NCI-H128 (cell line): ENCODE measurements around the gene TSKU.
"Not testable (repeated sequence)": the region's sequence is repeated elsewhere in the genome, so short reads cannot be mapped to it uniquely, and the experiment has no call there.

Source experiments
- DNase-seq: peaks from one replicate; lab custom pipeline; 2025; ENCODE audit not compliant: unreplicated experiment; lab: John Stamatoyannopoulos, UW

The TSKU gene

GRCh38 chr11:76822406-76822805, 39.2 kb downstream of the TSKU start:
- DNase-seq: no peak

DNA sequence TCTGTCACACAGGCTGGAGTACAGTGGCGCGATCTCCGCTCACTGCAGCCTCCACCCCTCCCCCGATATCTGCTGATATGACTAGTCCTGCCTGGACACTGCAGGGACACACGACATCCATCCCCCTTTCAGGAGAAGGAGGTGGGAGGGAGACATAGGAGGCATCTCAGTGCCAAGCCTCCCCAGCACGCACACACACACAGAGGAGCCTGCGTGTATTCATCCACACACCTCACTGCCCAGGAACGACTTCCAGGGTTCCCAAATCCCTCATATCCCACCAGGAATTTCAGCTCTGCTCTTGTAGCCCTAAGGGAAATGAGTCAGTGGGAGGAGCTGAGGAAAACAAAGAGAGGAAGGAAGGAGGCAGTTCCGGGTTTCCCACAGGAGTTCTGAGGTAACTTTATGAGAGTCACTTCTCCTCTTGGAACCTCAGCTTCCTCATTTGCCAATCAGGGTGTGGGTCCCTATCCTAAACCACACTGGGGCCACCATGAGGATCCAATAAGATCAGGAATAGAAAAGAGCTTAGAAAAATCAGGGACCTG, 40.4 kb downstream of the TSKU start:
- no peak for DNase-seq

GRCh38 chr11:76824083-76824939, 41.2 kb downstream of the TSKU start:
- DNase-seq: no peak

- no peak for DNase-seq
Observed at GRCh38 chr11:76824980-76825725, 42.0 kb downstream of the TSKU start.

GRCh38 chr11:76825726-76826396, 42.7 kb downstream of the TSKU start:
- no peak for DNase-seq

- DNase-seq: not testable (repeated sequence)
Observed at GRCh38 chr11:76826508-76826907, 43.4 kb downstream of the TSKU start.

DNA sequence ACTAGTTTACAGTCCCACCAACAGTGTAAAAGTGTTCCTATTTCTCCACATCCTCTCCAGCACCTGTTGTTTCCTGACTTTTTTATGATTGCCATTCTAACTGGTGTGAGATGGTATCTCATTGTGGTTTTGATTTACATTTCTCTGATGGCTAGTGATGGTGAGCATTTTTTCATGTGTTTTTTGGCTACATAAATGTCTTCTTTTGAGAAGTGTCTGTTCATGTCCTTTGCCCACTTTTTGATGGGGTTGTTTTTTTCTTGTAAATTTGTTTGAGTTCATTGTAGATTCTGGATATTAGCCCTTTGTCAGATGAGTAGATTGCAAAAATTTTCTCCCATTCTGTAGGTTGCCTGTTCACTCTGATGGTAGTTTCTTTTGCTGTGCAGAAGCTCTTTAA, 43.8 kb downstream of the TSKU start:
- DNase-seq: not testable (repeated sequence)

DNA sequence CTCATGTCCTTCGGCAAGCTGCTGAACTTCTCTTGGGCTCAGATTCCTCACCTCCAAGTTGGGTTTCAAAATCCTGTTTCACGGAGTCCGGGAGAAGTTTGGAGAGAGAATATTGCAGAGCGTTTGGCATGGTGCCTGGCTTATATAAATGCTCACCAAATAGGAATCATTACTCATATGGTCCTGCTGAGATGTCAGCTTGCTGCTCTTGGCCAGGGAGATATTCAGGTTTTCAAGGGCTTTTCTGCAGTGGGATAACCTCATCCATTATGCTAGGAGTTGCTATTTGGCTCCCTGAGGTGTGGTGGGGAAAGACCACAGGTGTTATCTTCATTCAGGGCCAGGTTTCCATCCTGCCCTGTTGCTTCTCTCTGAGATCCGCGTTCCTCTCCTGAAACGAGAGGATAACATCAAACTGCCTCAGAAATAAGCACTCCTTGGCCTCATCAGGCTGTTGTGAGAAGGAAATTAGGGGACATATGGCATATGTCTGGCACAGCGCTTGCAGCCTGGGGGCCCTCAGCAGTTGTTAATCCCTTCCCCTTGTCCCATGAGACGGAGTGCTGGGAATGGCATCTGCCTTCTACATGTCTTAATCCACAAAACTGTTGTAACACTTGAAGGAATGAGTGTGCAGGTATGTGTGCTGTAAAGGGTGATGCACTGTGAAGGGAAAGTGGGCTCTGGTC, 47.6 kb downstream of the TSKU start:
- no peak for DNase-seq

GRCh38 chr11:76831686-76832310, 48.6 kb downstream of the TSKU start:
- DNase-seq: no peak

DNA sequence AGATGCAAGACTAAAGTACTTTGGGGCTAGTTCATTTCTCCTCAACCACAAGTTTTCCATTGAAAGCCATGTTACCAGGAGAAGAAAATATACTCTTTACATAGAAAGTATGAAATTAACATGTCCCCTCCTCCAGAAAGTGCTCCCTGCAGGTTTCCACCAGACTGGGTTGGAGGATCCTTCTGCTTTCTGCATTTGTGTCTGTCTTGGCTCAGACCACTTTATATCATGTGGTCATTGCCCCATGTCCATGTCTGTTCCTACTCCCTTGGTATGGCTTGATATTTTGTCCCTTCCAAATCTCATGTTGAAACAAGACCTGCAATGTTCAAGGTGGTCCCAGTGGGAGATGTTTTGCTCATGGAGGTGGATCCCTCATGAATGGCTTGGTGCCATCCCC, 49.2 kb downstream of the TSKU start:
- no peak for DNase-seq

GRCh38 chr11:76834151-76834550, 51.0 kb downstream of the TSKU start:
- no peak for DNase-seq

GRCh38 chr11:76835036-76835435, 51.9 kb downstream of the TSKU start:
- DNase-seq: no peak

DNA sequence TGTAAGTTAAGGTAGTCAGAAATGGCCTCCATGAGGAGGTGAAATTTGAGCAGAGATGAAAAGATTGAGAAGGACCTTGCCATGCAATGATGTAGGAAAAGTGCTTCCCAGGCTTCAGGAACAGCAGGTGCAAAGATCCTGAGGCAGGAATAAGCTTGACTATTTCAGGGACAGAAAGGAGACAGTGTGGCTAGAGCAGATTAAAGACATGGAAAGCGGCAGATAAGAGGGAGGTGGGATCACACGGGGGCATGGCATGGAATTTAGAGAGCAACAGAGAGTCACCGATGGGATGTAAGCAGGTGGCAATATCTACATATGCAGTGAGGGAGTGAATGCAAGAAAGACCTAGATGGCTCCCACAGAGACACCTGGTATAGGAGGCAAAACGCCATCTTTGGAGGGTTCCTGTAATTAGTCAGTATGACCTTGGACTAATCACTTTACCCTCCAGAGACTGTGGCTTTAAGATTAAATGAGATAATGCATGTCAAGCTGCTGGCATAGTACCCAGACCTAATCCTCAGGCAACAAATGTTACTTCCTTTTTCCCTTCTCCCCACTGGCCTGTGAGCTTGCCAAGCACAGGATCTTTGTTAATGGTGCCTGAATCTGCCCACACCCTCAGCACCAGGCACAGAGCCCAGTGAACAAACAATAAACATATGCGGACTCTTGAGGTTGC, 52.9 kb downstream of the TSKU start:
- no peak for DNase-seq

GRCh38 chr11:76836613-76837291, 53.6 kb downstream of the TSKU start:
- no peak for DNase-seq

DNA sequence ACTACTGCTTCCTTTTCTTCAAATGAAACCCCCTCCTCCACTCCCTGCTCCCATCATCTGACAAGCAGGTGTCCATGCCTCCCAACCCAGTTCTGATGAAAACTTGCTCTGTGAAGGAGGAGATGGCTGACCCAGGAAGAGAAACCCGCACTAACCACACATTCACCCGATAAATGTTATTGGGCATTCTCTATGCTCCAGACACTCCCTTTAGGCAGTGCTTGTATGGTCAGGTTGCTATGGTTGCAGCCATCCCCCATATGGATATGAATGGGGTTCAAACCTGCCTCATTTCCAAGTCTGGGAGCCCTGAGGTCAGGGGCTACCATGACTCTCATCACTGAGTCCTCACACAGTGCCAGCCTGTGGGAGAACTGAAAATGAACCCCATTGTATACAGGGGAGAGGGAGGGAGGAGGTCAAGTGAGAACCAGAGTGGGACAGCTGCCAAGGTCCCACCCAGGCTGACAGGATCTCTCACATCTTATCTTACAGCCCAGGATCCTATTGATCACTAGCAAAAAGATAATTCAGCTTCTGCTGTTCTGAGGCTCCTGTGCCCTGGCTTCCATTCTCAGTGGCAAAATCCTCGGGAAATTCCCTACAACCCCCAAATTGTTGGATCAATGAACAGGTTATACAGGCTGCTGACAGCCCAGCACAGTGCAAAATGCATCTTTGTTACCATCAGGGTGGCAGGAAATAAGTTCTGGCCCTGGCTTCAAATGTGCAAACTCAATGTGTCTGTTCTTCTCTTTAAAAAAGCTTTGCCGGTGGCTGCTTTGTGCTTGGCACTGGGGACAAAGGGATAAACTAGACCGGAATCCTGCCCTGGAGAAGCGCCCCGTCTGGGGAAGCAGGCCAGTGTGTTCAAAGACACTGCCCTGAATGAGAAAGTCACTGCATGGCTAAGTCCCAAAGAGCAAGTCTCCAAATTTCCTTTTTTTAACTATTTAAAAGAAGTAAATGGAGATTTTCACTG, 54.8 kb downstream of the TSKU start:
- no peak for DNase-seq

DNA sequence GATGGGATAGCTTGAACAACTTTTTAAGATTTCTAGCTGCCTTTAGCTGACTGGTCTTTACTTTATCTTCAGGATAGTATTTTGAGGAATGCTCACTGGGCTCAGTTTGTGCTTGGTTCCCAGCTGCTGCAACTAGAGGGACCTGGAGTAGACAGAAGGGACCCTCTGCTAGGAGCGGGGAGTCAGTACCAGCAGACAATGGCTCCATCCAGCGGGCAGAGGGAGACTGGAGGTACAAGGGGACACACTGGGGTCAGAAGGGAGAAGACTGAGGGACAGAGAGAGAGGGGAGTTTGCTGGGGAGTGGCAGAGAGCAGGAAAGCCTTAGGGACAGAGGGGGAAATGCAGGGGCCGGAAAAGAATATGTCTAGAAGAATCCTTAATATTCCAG, 55.5 kb downstream of the TSKU start:
- no peak for DNase-seq

- no peak for DNase-seq
Observed at GRCh38 chr11:76839311-76839710, 56.2 kb downstream of the TSKU start.

DNA sequence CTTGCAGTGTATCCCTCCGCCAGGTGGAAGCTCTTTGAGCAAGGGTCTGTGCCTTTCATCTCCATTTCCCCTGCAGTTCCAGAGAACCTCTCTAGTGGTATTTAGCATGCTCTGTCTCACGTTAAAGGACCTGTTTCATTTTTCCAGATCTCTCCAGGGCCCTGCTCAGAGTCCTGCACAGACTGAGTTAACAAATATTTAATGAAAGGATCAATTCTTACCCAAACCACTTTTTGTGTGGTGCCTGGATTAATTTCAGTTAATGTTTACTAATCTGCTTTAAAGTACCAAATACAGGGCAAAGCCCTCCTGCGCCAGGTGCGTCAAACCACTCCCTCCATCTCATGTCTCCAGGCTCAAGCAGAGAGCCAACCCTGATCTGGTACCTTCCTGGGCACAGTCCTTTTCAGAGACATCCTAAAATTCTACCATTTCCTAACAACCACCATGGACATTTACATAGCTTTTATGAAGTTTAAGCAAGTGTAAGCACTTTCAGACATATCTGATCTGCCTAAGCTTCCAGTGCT, 58.8 kb downstream of the TSKU start:
- DNase-seq: no peak
